Neural cell (in vitro differentiated cells): Measurements from ENCODE around the gene FPR1.

ENCODE experiments used
- CTCF ChIP-seq: fragments of 450-650 bp; IDR thresholded peaks from 2 replicates; pipeline ENCODE4 v1.5.1; 2014; ENCODE audit warnings: antibody characterized with exemption, mild to moderate bottlenecking, moderate library complexity; ENCODE audit not compliant: poor library complexity, severe bottlenecking
- EP300 ChIP-seq: fragments of 450-650 bp; conservative IDR thresholded peaks from 2 replicates; pipeline ENCODE4 v1.6.1; 2014; ENCODE audit warnings: antibody characterized with exemption, mild to moderate bottlenecking, moderate library complexity; ENCODE audit not compliant: poor library complexity, severe bottlenecking
- MXI1 ChIP-seq: fragments of 450-650 bp; conservative IDR thresholded peaks from 2 replicates; pipeline ENCODE4 v1.6.1; 2014; ENCODE audit warnings: antibody characterized with exemption, mild to moderate bottlenecking; ENCODE audit not compliant: poor library complexity, severe bottlenecking
- RAD21 ChIP-seq: fragments of 450-650 bp; conservative IDR thresholded peaks from 2 replicates; pipeline ENCODE4 v1.6.1; 2014; ENCODE audit warnings: antibody characterized with exemption, mild to moderate bottlenecking, moderate library complexity
- REST ChIP-seq: IDR thresholded peaks from 2 replicates; pipeline ENCODE4 v1.6.1; 2012; ENCODE audit warnings: borderline replicate concordance

- no peak for TF ChIP-seq EP300
- no peak for TF ChIP-seq CTCF
- no peak for TF ChIP-seq REST
- TF ChIP-seq MXI1: no peak
- no peak for TF ChIP-seq RAD21
Measured at GRCh38 chr19:51727349-51727880, 24.3 kb downstream of the FPR1 start.
